K562 (cell line): ENCODE measurements around the gene CEACAM5. TPM values are rescaled to one million over a fixed set of nuclear protein-coding genes. Genes with fewer than 3 reads are reported as not detected.

Source experiments
- ATAC-seq: fragments of 200-7000 bp; cut with Tn5 transposase; 3 replicates; pipeline ENCODE4 v1.9.1; 2020; ENCODE audit warnings: moderate library complexity
- BruUV-seq: library from RNA; stranded (reverse); fragments of 400-500 nt; replicated peaks from 2 replicates; lab custom pipeline; 2021; lab: Mats Ljungman, UMichigan
- CTCF ChIA-PET: fragments of 300-600 bp; formaldehyde crosslinking; extraction: SDS; loops from one replicate; lab custom pipeline; 2021; ENCODE audit warnings: low intra/inter-chr PET ratio; lab: Yijun Ruan, JAX
- POLR2A ChIA-PET: fragments of 300-600, 350-650 bp; sonication (Branson Sonifier 250); formaldehyde crosslinking; extraction: SDS; loops from one replicate; lab custom pipeline; 2021; ENCODE audit warnings: antibody characterized with exemption, inconsistent platforms; lab: Yijun Ruan, JAX
- DNase-seq, 4 experiments: peaks; one replicate each; pipeline versions ENCODE4 v3.0.0 to v3.0.0-alpha.2; 2011 to 2018; ENCODE audit warnings: low spot score in 3 of 4, mixed read lengths in 3 of 4; ENCODE audit errors: extremely low read depth in 1 of 4
- FAIRE-seq: peaks from 2 replicates; lab custom pipeline; 2011; peaks lifted over from hg19 to GRCh38; lab: Jason Lieb, UNC
- H2AFZ ChIP-seq: 2 replicates; pipeline ENCODE4 v1.6.0; 2011; ENCODE audit warnings: low read depth, low read length, control low read depth, inconsistent platforms
- H3K27ac ChIP-seq: fragments of 200-600 bp; 3 replicates; pipeline ENCODE4 v1.8.0; 2011; ENCODE audit warnings: low read depth, mild to moderate bottlenecking, control low read depth, inconsistent platforms, low read length, moderate library complexity, mixed read lengths; ENCODE audit errors: extremely low read depth
- H3K27me3 ChIP-seq, 2 experiments: fragments of 300-600 bp in 1 of 2; 2 replicates in 1 of 2; 3 replicates in 1 of 2; pipeline versions ENCODE4 v1.6.0 to v1.8.0; 2011; ENCODE audit warnings: inconsistent platforms in 2 of 2, low read length in 2 of 2, mild to moderate bottlenecking in 1 of 2, mixed read lengths in 1 of 2, moderate library complexity in 1 of 2; ENCODE audit not compliant: control insufficient read depth in 2 of 2, insufficient read depth in 2 of 2
- H3K36me3 ChIP-seq: fragments of 300-600 bp; 3 replicates; pipeline ENCODE4 v1.8.0; 2011; ENCODE audit warnings: mild to moderate bottlenecking, low read length, inconsistent platforms; ENCODE audit not compliant: control insufficient read depth, insufficient read depth
- H3K4me1 ChIP-seq, 2 experiments: fragments of 200-600 bp in 1 of 2; replicated peaks in 1 of 2; 2 replicates in 1 of 2; 3 replicates in 1 of 2; pipeline versions ENCODE4 v1.5.1 to v1.8.0; 2011; ENCODE audit warnings: inconsistent platforms in 2 of 2, low read length in 2 of 2, mild to moderate bottlenecking in 1 of 2, mixed read lengths in 1 of 2, moderate library complexity in 1 of 2; ENCODE audit not compliant: control insufficient read depth in 2 of 2, insufficient read depth in 2 of 2
- H3K4me2 ChIP-seq: 2 replicates; pipeline ENCODE4 v1.6.1; 2011; ENCODE audit warnings: low read length, control low read depth, inconsistent platforms, mixed read lengths; ENCODE audit not compliant: insufficient read depth
- H3K4me3 ChIP-seq: fragments of 200-600 bp; sonication (generic), shearing (Covaris generic); 2 replicates; pipeline ENCODE4 v1.5.1; 2016; ENCODE audit warnings: control low read depth, inconsistent platforms
- H3K79me2 ChIP-seq: fragments of 200-600 bp; 3 replicates; pipeline ENCODE4 v1.8.0; 2011; ENCODE audit warnings: low read length, inconsistent platforms; ENCODE audit not compliant: control insufficient read depth, insufficient read depth
- H3K9ac ChIP-seq, 2 experiments: 2 replicates each; pipeline versions ENCODE4 v1.6.0 to v1.6.1; 2011; ENCODE audit warnings: low read depth in 2 of 2, low read length in 2 of 2, control low read depth in 1 of 2, inconsistent platforms in 1 of 2, mild to moderate bottlenecking in 1 of 2, mixed read lengths in 1 of 2; ENCODE audit not compliant: insufficient read depth in 1 of 2
- H3K9me1 ChIP-seq: one replicate; pipeline ENCODE4 v1.6.0; 2011; ENCODE audit warnings: inconsistent platforms, mild to moderate bottlenecking, low read length, moderate library complexity; ENCODE audit not compliant: control insufficient read depth, insufficient read depth
- H3K9me3 ChIP-seq: replicated peaks from 2 replicates; pipeline ENCODE4 v1.5.1; 2011; ENCODE audit warnings: low read depth, low read length, inconsistent platforms; ENCODE audit not compliant: control insufficient read depth, insufficient read depth
- H4K20me1 ChIP-seq: replicated peaks from 2 replicates; pipeline ENCODE4 v1.6.1; 2011; ENCODE audit warnings: low read length, inconsistent platforms, mixed read lengths; ENCODE audit not compliant: control insufficient read depth, insufficient read depth
- BCL6 ChIP-seq: fragments of 250-450 bp; sonication (Bioruptor Pico); IDR thresholded peaks from 2 replicates; pipeline ENCODE4 v1.4.0; 2020
- GABPB1 ChIP-seq: sonication (generic); formaldehyde crosslinking; IDR thresholded peaks from 2 replicates; pipeline ENCODE4 v1.8.0; 2022; ENCODE audit warnings: mild to moderate bottlenecking, missing genetic modification reagents
- HLTF ChIP-seq: fragments of 450-650 bp; IDR thresholded peaks from 2 replicates; pipeline ENCODE4 v1.6.1; 2016
- NELFE ChIP-seq: IDR thresholded peaks from 2 replicates; pipeline ENCODE4 v1.6.1; 2011; ENCODE audit warnings: mild to moderate bottlenecking; ENCODE audit not compliant: insufficient read depth, insufficient read length
- PATZ1 ChIP-seq: fragments of 250-450 bp; sonication (Bioruptor Pico); IDR thresholded peaks from 2 replicates; pipeline ENCODE4 v1.5.0; 2020; ENCODE audit warnings: mild to moderate bottlenecking, borderline replicate concordance
- PYGO2 ChIP-seq: fragments of 450-650 bp; IDR thresholded peaks from 2 replicates; pipeline ENCODE4 v1.6.1; 2016; ENCODE audit warnings: mild to moderate bottlenecking, missing genetic modification characterization, moderate library complexity, missing compliant biosample characterization
- RREB1 ChIP-seq: fragments of 250-450 bp; sonication (Bioruptor Pico); IDR thresholded peaks from 2 replicates; pipeline ENCODE4 v1.4.0; 2020
- SPI1 ChIP-seq: IDR thresholded peaks from 2 replicates; pipeline ENCODE4 v1.6.1; 2011; ENCODE audit warnings: low read depth, low read length, control low read depth, borderline replicate concordance
- THRAP3 ChIP-seq: fragments of 450-650 bp; IDR thresholded peaks from 2 replicates; pipeline ENCODE4 v1.6.1; 2016; ENCODE audit warnings: mild to moderate bottlenecking, inconsistent platforms, borderline replicate concordance
- ZNF184 ChIP-seq: sonication (generic); formaldehyde crosslinking; IDR thresholded peaks from 2 replicates; pipeline ENCODE4 v1.5.0; 2020; ENCODE audit warnings: missing genetic modification reagents
- ZNF778 ChIP-seq: fragments of 450-650 bp; formaldehyde crosslinking; IDR thresholded peaks from 2 replicates; pipeline ENCODE4 v1.4.0; 2020; ENCODE audit warnings: mild to moderate bottlenecking, moderate library complexity
- WGBS: fragments of 100-300 bp; shearing (Covaris generic); methylation state at CpG from one replicate; pipeline ENCODE4 v1.1.6; 2016; ENCODE audit warnings: low coverage, mixed read lengths; ENCODE audit not compliant: insufficient coverage; ENCODE audit errors: missing lambda C conversion rate; 5-methylcytosine and 5-hydroxymethylcytosine counted together
- in situ Hi-C: fragments of 300-500 bp; cut with MboI; formaldehyde crosslinking; loops from 4 replicates; pipeline ENCODE4 v1.15.0; 2018; ENCODE audit warnings: inconsistent platforms, mixed read lengths
- intact Hi-C: fragments of 100-400 bp; cut with micrococcal nuclease; formaldehyde crosslinking; loops from 2 replicates; pipeline ENCODE4 v1.14.2; 2022
- polyA plus RNA-seq, 8 experiments: library from polyadenylated mRNA; depleted of rRNA in 4 of 8; stranded (reverse) in 5 of 8; unstranded in 3 of 8; fragments of >200 nt; fragmentation: Nextera tagmentation in 2 of 8; fragmentation: Illumina TruSeq in 1 of 8; extraction: Ambion mirVana in 2 of 8; extraction: Trizol in 1 of 8; gene quantifications; 2 replicates each; pipeline versions ENCODE4 v1.2.1 to v1.2.3, GENCODE V29; 2011 to 2014; ENCODE audit warnings: inconsistent platforms in 1 of 8, missing spikeins in 1 of 8
- total RNA-seq, 7 experiments: library from RNA; depleted of rRNA in 6 of 7; stranded (reverse); fragments of >200 nt in 6 of 7; fragmentation: Illumina TruSeq in 2 of 7; extraction: Trizol in 2 of 7; gene quantifications; 2 replicates each; pipeline versions ENCODE4 v1.2.1 to v1.2.3, GENCODE V29; 2011 to 2021; ENCODE audit warnings: low replicate concordance in 1 of 7
- TF ChIP-seq, protein P1 (sequence below): IDR thresholded peaks from 2 replicates; pipeline ENCODE4 v1.6.1; 2012; ENCODE audit warnings: low read depth, low read length, improper control_type of control experiment, borderline replicate concordance

The CEACAM5 gene
- total and polyA plus RNA-seq, 9 of the 15 experiments (the other 6 are each of a cell fraction or from before 2014, with no cell fraction given), result 0.33 TPM; not detected in 8

DNA sequence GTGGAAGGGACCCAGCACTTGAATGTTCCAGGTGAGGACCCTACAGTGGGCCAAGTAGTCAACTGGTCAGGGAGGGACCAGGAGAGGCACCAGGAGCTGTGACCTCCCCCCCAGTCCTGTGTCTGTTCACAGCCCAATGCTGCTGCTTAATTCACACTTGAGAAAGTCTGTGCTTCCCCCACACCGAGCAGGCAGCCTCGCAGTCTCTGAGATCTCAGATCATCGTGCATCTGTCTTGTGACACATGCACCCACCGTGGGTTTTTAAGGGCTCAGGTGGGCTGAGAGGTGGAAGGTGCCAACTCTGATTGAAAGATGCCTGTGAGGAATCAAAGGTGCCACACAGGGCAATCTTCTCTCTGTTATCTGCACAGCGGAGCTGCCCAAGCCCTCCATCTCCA is 6.2 kb downstream of the CEACAM5 start:
- Histone ChIP-seq H3K9ac (no peak overlapping the region), H2AFZ (no peak overlapping the region), H3K9me3 (no peaks in the 10 kb centered on the region), H4K20me1 (no peaks in the 10 kb centered on the region), H3K27ac (no peak overlapping the region), H3K4me3 (no peak overlapping the region), H3K79me2 (no peaks in the 10 kb centered on the region), H3K9me1 (no peaks in the 10 kb centered on the region), H3K4me2 (no peak overlapping the region), H3K4me1 (no peaks in the 10 kb centered on the region), H3K27me3 (peaks cover 3 to 16% of the 10 kb centered on the region in 2 experiments; a peak in 3 of 5 replicates), H3K36me3 (no peaks in the 10 kb centered on the region)
- in situ Hi-C loops (no loop called here), intact Hi-C loops (no loop called here)
- TF ChIP-seq PATZ1 (CRISPR knock-in tag) (no peak), ZNF778 (CRISPR knock-in tag) (no peak), HLTF (no peak), RREB1 (CRISPR knock-in tag) (no peak), BCL6 (CRISPR knock-in tag) (no peak), ZNF184 (CRISPR knock-in tag) (no peak), SPI1 (no peak), NELFE (no peak), THRAP3 (no peak), GABPB1 (no peak), PYGO2 (tag) (no peak)
- TF ChIP-seq, protein P1, sequence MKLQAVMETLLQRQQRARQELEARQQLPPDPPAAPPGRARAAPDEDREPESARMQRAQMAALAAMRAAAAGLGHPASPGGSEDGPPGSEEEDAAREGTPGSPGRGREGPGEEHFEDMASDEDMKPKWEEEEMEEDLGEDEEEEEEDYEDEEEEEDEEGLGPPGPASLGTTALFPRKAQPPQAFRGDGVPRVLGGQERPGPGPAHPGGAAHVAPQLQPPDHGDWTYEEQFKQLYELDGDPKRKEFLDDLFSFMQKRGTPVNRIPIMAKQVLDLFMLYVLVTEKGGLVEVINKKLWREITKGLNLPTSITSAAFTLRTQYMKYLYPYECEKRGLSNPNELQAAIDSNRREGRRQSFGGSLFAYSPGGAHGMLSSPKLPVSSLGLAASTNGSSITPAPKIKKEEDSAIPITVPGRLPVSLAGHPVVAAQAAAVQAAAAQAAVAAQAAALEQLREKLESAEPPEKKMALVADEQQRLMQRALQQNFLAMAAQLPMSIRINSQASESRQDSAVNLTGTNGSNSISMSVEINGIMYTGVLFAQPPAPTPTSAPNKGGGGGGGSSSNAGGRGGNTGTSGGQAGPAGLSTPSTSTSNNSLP, result no peak
- no TSS peak for BruUV-seq
- FAIRE-seq (no peak), ATAC-seq (no peak), DNase-seq (no peak)
- ChIA-PET POLR2A (interaction anchor here (0.6 kb wide), 1 partner anchor 393 kb away, joined by 3 read pairs; no protein-coding TSS in a partner anchor), CTCF (no interaction called here)
- WGBS, result 0% methylated on average over 4 of the region's 5 CpGs
